IPS-20b (cell line): ENCODE measurements around the gene UBFD1.
"Not testable (repeated sequence)": the region's sequence is repeated elsewhere in the genome, so short reads cannot be mapped to it uniquely, and the experiment has no call there.

ENCODE experiments used
- H3K27ac ChIP-seq: one replicate; pipeline ENCODE4 v1.5.1; 2013; ENCODE audit warnings: low read length
- H3K27me3 ChIP-seq: 2 replicates; pipeline ENCODE4 v1.6.1; 2013; ENCODE audit warnings: mild to moderate bottlenecking, low read length, inconsistent platforms; ENCODE audit not compliant: insufficient read depth
- H3K36me3 ChIP-seq: 2 replicates; pipeline ENCODE4 v1.6.1; 2013; ENCODE audit warnings: low read depth, mild to moderate bottlenecking, inconsistent platforms, low read length, moderate library complexity; ENCODE audit not compliant: insufficient read depth
- H3K4me1 ChIP-seq: 2 replicates; pipeline ENCODE4 v1.6.1; 2013; ENCODE audit warnings: mild to moderate bottlenecking, control low read depth, inconsistent platforms, low read length, moderate library complexity; ENCODE audit not compliant: insufficient read depth
- H3K4me3 ChIP-seq: 2 replicates; pipeline ENCODE4 v1.5.1; 2013; ENCODE audit warnings: mild to moderate bottlenecking, low read length, inconsistent platforms
- H3K9ac ChIP-seq: 2 replicates; pipeline ENCODE4 v1.6.1; 2013; ENCODE audit warnings: low read depth, mild to moderate bottlenecking, inconsistent platforms, low read length, moderate library complexity
- H3K9me3 ChIP-seq: 2 replicates; pipeline ENCODE4 v1.6.1; 2013; ENCODE audit warnings: mild to moderate bottlenecking, low read depth, low read length, inconsistent platforms; ENCODE audit not compliant: insufficient read depth

The UBFD1 gene

GRCh38 chr16:23530062-23530461, 27.5 kb upstream of the UBFD1 start:
- no peak overlapping the region for H3K4me3 ChIP-seq
- H3K9ac ChIP-seq = no peak overlapping the region
- H3K27me3 ChIP-seq = no peaks in the 10 kb centered on the region
- no peaks in the 10 kb centered on the region for H3K4me1 ChIP-seq
- no peak overlapping the region for H3K27ac ChIP-seq
- H3K36me3 ChIP-seq = peaks cover 84% of the 10 kb centered on the region
- H3K9me3 ChIP-seq = no peaks in the 10 kb centered on the region

GRCh38 chr16:23532448-23532847, 25.1 kb upstream of the UBFD1 start:
- no peaks in the 10 kb centered on the region for H3K27me3 ChIP-seq
- H3K36me3 ChIP-seq = peaks cover 88% of the 10 kb centered on the region
- no peaks in the 10 kb centered on the region for H3K9me3 ChIP-seq
- no peaks in the 10 kb centered on the region for H3K4me1 ChIP-seq
- no peak overlapping the region for H3K4me3 ChIP-seq
- no peak overlapping the region for H3K9ac ChIP-seq
- H3K27ac ChIP-seq = no peak overlapping the region

- no peak overlapping the region for H3K9ac ChIP-seq
Observed at GRCh38 chr16:23534868-23535860, 22.4 kb upstream of the UBFD1 start.

GRCh38 chr16:23535901-23536300, 21.6 kb upstream of the UBFD1 start:
- peaks cover 86% of the 10 kb centered on the region for H3K36me3 ChIP-seq
- no peaks in the 10 kb centered on the region for H3K9me3 ChIP-seq
- H3K9ac ChIP-seq = no peak overlapping the region
- no peaks in the 10 kb centered on the region for H3K27me3 ChIP-seq
- no peaks in the 10 kb centered on the region for H3K4me1 ChIP-seq
- H3K4me3 ChIP-seq = no peak overlapping the region
- H3K27ac ChIP-seq = no peak overlapping the region

More at GRCh38 chr16:23534868-23535860, 22.4 kb upstream of the UBFD1 start:
- Histone ChIP-seq H3K9me3 (no peaks in the 10 kb centered on the region), H3K4me3 (no peak overlapping the region), H3K27me3 (no peaks in the 10 kb centered on the region), H3K36me3 (peaks cover 86% of the 10 kb centered on the region), H3K27ac (no peak overlapping the region), H3K4me1 (no peaks in the 10 kb centered on the region)

GRCh38 chr16:23537390-23537789, 20.1 kb upstream of the UBFD1 start:
- peaks cover 89% of the 10 kb centered on the region for H3K36me3 ChIP-seq

GRCh38 chr16:23538919-23539278, 18.6 kb upstream of the UBFD1 start:
- H3K9ac ChIP-seq = no peak overlapping the region

More at GRCh38 chr16:23537390-23537789, 20.1 kb upstream of the UBFD1 start:
- Histone ChIP-seq H3K27ac (no peak overlapping the region), H3K9me3 (no peaks in the 10 kb centered on the region), H3K4me1 (no peaks in the 10 kb centered on the region), H3K27me3 (no peaks in the 10 kb centered on the region), H3K9ac (no peak overlapping the region), H3K4me3 (no peak overlapping the region)

GRCh38 chr16:23539984-23540816, 17.3 kb upstream of the UBFD1 start:
- Histone ChIP-seq H3K9me3 (no peaks in the 10 kb centered on the region), H3K9ac (no peak overlapping the region), H3K36me3 (peaks cover 86% of the 10 kb centered on the region), H3K27ac (no peak overlapping the region), H3K27me3 (no peaks in the 10 kb centered on the region), H3K4me3 (no peak overlapping the region), H3K4me1 (no peaks in the 10 kb centered on the region)

More at GRCh38 chr16:23538919-23539278, 18.6 kb upstream of the UBFD1 start:
- H3K36me3 ChIP-seq = peaks cover 89% of the 10 kb centered on the region
- no peaks in the 10 kb centered on the region for H3K9me3 ChIP-seq
- H3K4me1 ChIP-seq = no peaks in the 10 kb centered on the region
- H3K27me3 ChIP-seq = no peaks in the 10 kb centered on the region
- no peak overlapping the region for H3K27ac ChIP-seq
- no peak overlapping the region for H3K4me3 ChIP-seq

- H3K27me3 ChIP-seq, H3K4me1 ChIP-seq, H3K9ac ChIP-seq, H3K9me3 ChIP-seq, H3K4me3 ChIP-seq, H3K27ac ChIP-seq: not testable (repeated sequence)
- peaks cover 86% of the 10 kb centered on the region for H3K36me3 ChIP-seq
Observed at GRCh38 chr16:23540817-23541178, 16.7 kb upstream of the UBFD1 start.

GRCh38 chr16:23544436-23544835, 13.1 kb upstream of the UBFD1 start:
- Histone ChIP-seq H3K36me3 (peaks cover 85% of the 10 kb centered on the region), H3K27me3 (no peaks in the 10 kb centered on the region), H3K4me3 (no peak overlapping the region), H3K9me3 (no peaks in the 10 kb centered on the region), H3K4me1 (no peaks in the 10 kb centered on the region), H3K27ac (no peak overlapping the region), H3K9ac (no peak overlapping the region)

- Histone ChIP-seq H3K4me3 (no peak overlapping the region), H3K27me3 (no peaks in the 10 kb centered on the region), H3K9ac (no peak overlapping the region), H3K9me3 (no peaks in the 10 kb centered on the region), H3K27ac (no peak overlapping the region), H3K4me1 (no peaks in the 10 kb centered on the region), H3K36me3 (peaks cover 84% of the 10 kb centered on the region)
Observed at GRCh38 chr16:23549938-23550337, 7.6 kb upstream of the UBFD1 start.

GRCh38 chr16:23552161-23552560, 5.4 kb upstream of the UBFD1 start:
- Histone ChIP-seq H3K4me1 (no peaks in the 10 kb centered on the region), H3K9me3 (no peaks in the 10 kb centered on the region), H3K4me3 (no peak overlapping the region), H3K27me3 (no peaks in the 10 kb centered on the region), H3K9ac (no peak overlapping the region), H3K36me3 (peaks cover 63% of the 10 kb centered on the region), H3K27ac (no peak overlapping the region)
